ENCODE measurements around the gene FPR3.
A peak's percentile ranks its signal among the peaks of the same experiment; 100 is the strongest.

Gene FPR3

DNA sequence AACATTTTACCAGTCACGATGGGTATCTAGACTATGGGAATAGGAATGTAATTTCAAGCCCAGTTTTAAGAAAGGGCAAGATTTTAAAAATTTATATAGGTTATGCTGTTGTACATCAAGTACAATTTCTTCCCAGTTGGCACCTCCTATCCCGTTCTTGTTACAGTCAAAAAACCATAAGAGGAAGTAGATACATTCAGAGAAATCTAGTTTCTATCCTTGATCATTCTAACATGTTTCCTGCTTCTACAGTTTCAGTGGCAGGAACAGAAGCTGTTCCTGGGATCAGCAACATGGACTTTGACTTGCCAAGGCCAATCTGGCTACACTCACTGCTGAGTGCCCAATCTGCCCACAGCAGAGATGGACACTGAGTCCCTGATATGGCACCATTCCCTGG lies 14.7 kb upstream of the FPR3 start:
- Histone ChIP-seq H3K27ac (no peak overlapping the region), H3K4me3 (no peak overlapping the region)

DNA sequence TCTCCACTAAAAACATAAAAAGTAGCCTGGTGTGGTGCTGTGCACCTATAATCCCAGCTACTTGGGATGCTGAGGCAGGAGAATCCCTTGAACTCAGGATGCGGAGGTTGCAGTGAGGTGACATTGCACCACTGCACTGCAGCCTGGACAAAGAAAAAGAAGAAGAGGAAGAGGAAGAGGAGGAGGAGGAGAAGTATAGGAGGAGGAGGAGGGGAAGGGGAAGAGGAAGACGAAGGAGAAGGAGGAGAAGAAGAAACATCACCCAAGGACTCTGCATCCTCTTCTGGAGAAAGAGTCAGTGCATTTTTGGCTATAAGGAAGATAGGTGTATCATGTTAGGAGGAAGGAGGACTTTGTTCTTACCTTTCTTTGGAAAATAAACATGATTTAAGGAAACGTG lies 13.0 kb upstream of the FPR3 start:
- H3K27ac ChIP-seq = no peak overlapping the region
- H3K4me3 ChIP-seq = no peak overlapping the region

DNA sequence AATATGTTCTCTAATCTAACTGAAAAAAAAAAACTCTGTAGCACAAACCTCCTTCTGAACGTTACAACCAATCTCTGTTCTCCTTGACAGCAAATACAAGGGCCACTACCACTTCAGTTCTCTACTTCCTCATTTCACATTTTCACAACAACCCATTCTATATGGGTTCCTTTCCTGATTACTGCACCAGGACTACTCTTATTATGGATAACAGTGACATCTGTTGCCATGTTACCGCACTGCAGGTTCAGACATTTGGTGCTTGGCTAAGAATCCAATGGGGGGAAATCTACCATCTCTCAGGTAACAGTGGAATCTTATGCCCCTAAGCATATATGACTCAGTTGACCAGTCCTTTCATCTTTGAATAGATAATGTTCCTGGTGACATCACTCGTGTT lies 11.6 kb upstream of the FPR3 start:
- H3K4me3 ChIP-seq = no peak overlapping the region
- H3K27ac ChIP-seq = peak overlapping the region in 2 of 21 experiments; percentile 60 to 78

DNA sequence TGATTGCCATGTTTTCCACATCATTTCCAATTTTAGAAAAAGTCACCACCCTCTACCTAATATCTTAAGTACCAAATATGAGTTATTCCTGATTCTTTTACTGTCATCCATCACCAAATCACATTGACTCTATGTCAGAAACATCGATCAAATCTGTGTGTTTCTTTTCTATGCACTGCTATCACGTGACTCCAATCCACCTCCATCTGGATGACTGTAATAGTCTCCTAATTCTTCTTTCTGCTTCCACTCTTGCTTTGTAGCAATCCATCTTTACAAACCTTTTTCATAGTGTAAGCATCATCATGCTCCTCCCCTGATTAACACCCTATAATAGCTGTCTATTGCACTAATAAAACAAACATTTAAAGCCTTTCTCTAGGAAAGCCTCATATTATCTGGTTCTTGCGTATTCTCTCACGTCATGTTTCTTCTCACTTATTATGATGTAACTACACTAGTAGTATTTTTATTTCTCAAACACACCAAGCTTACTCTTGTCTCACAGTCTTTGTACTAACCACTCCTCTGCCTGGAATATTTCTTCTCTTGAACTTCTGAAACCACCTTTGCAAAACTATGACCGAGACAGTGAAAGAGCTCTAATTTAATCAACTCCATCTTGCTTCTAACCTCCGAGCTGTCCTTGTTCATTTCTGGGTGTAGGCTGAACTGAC lies 10.7 kb upstream of the FPR3 start:
- Histone ChIP-seq H3K4me3 (no peak overlapping the region), H3K27ac (peak overlapping the region in 10 of 21 experiments; percentile 13 to 78 (median 43))

DNA sequence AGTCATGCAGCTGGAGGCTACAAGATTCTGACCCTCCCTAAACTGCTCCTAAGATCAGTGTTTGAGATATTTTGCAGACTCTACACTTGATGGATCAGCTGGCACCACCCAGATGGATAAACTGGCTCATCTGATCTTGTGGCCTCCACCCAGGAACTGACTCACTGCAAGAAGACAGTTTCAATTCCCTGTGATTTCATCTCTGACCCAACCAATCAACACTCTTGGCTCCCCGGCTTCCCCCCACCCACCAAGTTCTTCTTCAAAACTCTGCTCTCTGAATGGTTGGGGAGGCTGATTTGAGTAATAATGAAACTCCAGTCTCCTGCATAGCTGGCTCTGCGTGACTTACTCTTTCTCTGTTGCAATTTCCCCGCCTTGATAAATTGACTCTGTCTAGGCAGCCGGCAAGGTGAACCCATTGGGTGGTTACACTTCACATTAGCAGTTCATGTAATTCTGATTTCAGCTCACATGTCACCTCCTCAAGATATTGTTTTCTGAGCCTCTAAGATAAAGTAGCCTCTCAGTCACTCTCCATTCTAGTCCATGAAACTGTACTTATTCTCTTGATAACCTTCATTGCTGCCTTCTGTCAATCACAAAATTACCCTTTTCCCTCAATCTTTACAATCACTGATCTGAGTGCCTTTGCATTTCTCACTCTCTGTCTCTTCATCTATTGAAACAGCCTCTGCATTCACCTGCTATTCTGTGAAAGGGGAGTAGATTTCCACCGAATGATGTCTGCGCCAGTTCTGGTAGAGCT lies 9.9 kb upstream of the FPR3 start:
- H3K27ac ChIP-seq = peak overlapping the region in 14 of 21 experiments; percentile 6 to 78 (median 56)
- no peak overlapping the region for H3K4me3 ChIP-seq

DNA sequence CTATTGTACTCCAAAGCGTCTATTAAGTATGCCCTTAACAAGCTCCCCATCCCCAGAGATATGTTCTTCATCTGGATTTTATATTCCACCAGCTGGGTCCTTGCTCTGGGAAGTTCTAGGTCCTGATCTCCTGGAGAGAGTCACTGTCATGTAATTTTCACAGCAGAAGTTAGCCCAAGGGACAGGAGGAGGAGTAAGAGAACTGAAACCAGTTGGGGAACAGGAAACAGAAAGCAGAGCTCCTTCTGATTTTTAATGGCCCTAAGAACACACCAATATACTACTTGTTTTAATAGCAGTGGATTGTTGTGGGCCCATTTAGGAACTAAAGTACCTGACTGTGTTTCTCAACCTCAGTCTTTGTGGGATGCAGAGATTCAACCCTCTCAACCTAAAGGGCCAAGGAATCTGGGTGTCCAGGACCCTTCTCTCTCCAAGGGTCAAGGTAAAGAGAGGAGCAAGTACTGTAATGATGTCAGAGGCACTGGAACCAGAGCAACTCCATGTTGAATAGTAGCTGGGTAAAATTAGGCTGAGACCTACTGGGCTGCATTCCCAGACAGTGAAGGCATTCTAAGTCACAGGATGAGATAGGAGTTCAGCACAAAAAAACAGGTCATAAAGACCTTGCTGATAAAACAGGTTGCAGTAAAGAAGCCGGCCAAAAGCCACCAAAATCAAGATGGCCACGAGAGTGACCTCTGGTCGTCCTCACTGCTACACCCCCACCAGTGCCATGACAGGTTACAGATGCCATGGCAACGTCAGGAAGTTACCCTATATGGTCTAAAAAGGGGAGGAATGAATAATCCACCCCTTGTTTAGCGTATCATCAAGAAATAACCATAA lies 8.1 kb upstream of the FPR3 start:
- Histone ChIP-seq H3K4me3 (no peak overlapping the region), H3K27ac (peak overlapping the region in 10 of 21 experiments; percentile 8 to 75 (median 39))

DNA sequence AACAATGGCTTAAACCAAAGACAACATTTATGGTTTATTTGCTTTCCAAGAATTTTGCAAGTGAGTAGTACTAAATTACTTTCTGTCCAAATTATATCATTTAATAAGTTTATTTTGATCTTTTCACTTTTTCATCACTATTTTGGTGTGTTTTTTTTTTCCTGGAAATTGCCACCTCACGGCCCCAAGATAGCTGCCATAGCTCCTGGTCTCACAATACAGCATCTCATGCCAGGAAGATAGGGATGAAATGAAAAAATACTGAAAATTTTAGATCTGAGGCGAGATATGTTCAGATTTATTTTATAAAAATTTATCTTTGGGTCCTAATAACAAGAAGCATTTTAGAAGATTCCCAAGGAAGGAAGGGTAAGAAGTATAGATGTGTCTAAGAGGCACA lies 6.9 kb upstream of the FPR3 start:
- Histone ChIP-seq H3K4me3 (no peak overlapping the region), H3K27ac (peak overlapping the region in 2 of 21 experiments; percentile 36 to 67)

DNA sequence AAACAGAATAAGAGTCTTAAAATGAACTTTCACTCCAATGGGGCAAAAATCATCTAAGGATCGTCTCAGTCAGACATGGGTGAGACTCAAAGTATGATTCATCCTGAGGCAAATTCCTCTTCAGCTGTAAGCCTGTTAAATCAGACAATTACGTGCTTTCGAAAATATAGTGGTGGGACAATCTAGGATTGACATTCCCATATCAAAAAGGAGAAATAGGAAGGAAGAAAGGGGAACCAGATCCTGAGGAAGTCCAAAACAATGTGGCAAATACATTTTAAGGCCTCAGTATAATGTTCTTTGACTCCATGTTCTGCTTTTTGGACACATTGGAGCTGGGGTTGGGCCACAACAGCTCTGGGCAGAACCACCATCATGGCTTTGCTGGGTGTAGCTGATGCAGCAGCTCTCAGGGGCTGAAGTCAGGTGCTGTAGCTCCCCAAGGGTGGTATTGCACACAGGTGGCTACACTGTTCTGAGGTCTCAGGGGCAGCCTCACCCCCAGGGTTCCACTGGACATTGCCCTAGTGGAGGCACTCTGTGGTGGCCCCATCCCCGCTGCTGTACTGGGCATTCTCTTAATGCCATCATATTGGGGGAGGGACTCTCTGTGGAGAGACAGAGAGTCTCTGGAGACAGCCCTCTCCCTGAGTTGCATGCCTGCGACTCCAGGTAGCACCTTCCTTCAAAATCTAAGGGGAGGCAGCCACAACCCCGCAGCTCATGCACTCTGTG lies 5.7 kb upstream of the FPR3 start:
- peak overlapping the region in 10 of 21 experiments; percentile 4 to 75 (median 47) for H3K27ac ChIP-seq
- H3K4me3 ChIP-seq = no peak overlapping the region

DNA sequence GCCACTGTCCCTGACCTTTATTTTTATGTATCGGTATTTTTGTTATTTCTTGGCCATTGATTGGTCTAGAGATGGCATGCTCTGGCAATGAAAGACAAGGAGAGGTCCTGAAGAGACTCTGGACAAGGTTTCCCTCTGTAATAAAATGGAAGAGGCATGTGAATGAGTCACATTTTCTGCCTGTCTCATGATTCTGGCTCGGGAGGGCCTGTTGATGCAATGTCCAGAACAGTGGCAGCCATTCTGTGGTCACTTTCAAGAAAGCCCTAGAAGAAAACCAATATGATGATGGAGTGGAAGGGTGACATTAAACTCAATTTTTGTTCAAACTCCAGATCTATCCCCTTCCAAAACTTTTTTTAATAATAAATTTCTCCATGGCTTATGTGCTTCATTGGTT lies 2.0 kb upstream of the FPR3 start:
- Histone ChIP-seq H3K27ac (no peak overlapping the region), H3K4me3 (no peak overlapping the region)

DNA sequence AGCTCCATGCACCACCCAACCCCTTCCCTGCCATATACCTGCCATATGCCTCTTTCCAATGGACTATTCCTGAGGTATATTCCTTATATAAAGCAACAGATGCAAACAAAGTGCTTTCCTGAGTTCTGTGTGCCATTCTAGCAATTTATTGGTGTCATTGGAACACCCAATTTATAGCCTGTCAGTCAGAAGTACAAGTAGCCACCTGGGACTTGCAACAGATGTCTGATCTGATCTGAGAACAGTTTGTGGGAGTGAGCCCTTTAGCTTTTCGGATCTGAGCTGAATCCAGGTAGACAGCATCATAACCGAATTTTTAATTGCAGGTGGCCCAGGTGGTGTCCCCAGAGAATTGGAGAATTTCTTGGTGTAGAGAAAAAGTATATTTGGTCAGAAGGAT lies 963 bp upstream of the FPR3 start:
- H3K27ac ChIP-seq = peak overlapping the region in 1 of 21 experiments; percentile 33

DNA sequence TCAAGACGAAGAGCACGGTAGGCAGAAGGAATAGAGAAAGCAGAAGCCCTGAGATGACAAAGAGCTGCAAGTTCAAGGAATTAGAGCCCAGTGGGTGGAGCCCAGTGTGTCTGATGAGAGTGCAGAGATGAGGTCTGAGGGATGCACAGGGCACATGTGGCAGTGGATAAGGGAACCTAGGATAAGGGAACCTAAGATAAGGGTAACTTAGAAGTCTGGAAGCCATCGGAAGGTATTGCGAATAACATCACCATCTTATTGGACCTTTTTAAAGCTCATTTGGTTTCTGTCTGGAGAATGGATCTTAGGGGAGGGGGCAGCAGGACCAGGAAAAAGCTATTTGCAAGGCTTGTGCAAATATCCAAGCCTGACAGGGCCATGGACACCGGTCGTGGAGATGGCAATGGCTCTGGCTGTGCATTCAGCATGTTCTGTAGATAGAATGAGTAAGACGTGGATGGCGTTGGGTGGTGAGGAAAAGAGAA lies 1.3 kb downstream of the FPR3 start:
- peak overlapping the region in 14 of 21 experiments; percentile 3 to 83 (median 46) for H3K27ac ChIP-seq
- peak overlapping the region in 5 of 7 experiments; percentile 3 to 20 (median 14) for H3K4me3 ChIP-seq

More for the DNA sequence above, 963 bp upstream of the FPR3 start:
- H3K4me3 ChIP-seq = no peak overlapping the region

DNA sequence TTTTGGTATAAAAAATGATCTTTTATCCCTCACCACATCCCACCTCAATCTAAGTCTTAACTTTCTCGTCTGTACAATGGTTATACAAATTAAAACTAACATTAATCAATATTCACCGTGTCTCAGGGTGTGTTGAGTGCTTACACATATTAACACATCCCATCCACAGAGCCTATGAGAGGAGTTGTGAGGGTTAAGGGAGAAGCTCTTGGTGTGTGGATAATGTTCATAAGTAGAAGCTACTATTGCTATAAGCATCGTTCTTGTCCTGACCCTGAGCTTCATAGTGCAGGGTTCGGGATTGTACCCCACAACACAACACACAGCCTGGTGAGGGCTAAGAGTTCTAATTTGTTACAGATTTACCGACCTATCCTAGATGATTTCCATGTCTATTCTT lies 2.5 kb downstream of the FPR3 start:
- Histone ChIP-seq H3K4me3 (no peak overlapping the region), H3K27ac (peak overlapping the region in 13 of 21 experiments; percentile 3 to 83 (median 50))

DNA sequence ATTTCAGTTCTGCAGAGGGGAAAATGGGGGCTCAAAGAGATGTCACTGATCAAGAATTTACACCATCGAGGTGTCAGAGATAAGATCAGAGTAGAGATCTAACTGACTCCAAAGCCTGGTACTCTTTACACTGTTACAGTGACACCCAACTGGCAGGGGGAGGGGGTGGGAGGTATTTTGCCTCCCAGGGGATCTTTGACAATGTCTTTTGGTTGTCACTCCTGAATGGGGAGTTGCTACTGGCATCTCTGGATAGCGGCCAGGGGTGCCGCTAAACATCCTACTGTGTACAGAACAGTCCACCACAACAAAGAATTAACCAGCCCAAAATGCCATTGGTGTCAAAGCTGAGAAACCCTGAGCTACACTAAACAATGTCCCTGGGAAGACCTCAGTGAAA lies 3.1 kb downstream of the FPR3 start:
- peak overlapping the region in 17 of 21 experiments; percentile 5 to 83 (median 75) for H3K27ac ChIP-seq
- H3K4me3 ChIP-seq = no peak overlapping the region

DNA sequence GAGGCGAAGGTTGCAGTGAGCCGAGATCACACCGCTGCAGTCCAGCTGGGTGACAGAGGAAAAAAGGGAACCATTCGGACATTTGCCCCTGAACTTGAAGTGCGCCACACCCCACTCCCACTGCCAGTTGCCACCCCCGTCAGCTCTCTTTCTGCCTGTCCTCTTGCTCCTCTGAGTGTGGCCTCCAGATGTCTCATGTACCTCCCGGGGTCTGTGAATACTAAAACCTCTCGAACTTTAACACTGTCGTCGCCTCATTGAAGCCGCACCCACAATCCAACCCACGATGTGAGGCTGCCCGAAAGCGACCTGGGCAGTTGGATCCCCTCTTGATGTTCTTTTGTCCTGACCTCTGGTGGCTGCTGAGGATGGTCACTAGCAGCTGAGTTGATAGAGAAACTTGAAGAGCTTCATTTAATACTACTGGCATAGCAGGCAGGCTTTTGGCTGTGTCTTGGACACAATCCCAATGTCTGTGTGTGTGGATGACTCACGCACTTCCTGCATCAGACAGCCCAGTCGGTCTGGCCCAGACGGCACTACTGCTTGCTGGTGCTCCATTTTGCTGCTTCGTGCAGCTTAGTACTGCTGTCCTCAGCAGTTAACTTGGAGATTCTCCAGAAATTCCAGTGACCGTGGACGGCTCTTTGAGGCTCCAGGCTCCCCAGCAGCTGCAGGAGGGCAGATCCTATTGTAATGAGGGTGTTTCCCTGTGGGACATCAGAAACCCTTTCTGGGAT lies 4.2 kb downstream of the FPR3 start:
- H3K27ac ChIP-seq = peak overlapping the region in 20 of 21 experiments; percentile 16 to 83 (median 74)
- H3K4me3 ChIP-seq = peak overlapping the region in 1 of 7 experiments; percentile 13

DNA sequence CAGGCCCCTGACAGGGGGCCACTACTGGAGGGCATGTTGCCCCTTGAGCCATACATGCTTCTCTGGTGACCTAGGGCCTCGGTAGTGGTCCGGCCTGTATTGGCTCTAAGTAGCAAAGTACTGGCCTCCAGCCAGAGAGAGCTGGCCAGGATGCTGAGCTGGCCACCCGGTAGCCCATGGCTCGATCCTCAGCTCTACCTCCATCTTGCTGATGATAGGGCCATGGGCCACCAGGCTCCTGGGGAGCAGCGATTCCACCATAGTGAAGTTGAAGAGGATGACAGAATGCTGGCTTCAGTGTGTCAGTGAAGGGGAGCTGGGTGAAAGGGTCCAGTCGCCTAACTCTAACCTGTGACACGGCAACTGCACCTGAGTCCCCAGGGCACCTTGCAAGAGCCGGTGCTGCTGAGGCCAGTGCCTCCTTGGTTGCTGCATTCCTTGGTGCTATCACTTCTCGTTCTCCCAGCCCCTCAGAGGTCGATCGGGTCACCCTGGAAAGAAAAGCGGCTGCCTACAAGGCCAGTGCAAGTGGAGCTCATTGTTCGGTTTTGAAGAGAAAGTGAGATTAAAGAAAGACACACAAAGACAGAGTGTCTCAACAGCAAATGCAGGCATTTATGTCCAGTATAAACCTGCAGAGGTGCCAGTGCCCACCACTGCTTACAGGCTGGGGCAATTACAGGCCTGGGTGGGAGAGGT lies 5.0 kb downstream of the FPR3 start:
- H3K4me3 ChIP-seq = no peak overlapping the region

DNA sequence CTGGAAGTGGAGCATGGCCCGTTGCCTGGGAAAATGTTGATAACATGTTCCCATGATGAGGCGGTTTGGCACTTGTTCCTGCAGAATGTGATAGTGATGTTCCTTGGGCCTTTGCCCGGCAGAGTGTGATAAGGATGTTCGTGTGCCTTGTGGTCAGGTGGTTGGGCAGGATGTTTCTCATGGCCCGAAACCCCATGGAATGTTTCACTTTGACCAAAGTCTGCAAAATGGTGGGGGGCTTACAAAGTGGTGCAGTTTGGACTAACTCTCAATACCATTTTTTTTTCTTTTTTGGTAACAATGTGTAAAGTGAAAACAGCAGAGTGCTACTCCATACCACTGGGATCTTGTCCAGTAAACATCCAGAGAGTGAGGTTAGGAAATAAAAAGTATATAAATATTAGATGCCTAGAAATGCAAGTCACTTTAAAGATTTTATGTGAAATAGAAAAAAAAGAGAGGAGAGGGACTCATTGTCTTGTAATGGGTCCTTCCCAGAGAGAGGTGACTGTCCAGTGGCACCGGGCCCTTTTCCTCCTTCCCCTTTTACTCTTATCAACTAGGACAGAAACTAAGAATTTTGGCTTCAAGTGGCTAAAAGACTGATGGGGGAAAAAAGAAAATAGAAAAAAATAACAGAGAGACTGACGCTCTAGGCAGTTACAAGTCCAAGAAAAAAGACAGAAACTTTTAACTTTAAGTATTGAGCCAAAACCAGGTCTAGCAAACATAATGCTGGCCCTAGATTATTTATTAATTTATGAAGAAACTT lies 5.7 kb downstream of the FPR3 start:
- Histone ChIP-seq H3K4me3 (no peak overlapping the region), H3K27ac (peak overlapping the region in 12 of 21 experiments; percentile 27 to 83 (median 78))

More for the DNA sequence above, 5.0 kb downstream of the FPR3 start:
- peak overlapping the region in 20 of 21 experiments; percentile 16 to 83 (median 74) for H3K27ac ChIP-seq

DNA sequence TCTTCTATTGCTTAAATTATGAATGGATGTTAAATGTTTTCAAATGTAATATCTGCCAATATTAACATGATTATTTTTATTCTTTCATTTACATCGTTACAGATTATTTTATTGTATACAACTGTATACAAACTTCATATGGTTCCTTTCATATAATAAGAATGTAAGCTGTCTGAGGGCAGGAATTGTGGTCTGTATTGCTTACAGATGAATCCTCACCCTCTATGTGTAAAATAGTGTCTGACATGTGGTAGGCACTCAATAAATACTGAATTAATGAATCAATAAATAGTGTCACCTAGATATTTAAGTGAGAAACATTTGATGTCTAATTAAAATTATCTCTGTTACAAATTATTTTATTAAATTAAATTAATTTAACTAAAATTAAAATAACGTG lies 7.8 kb downstream of the FPR3 start:
- Histone ChIP-seq H3K4me3 (no peak overlapping the region), H3K27ac (no peak overlapping the region)

All from skin epidermis (tissue), 12 donors.